A549 (cell line): ENCODE measurements around the gene ABLIM3.

Experiments used
- CHD2 ChIP-seq: fragments of 150-350 bp; IDR thresholded peaks from 2 replicates; pipeline ENCODE4 v1.6.1; 2014; ENCODE audit warnings: low read length; ENCODE audit not compliant: partially characterized antibody
- CTCF ChIP-seq: fragments of >200 bp; sonication (Bioruptor Twin); formaldehyde crosslinking; IDR thresholded peaks from 3 replicates; pipeline ENCODE4 v1.5.1; 2016
- EP300 ChIP-seq, 2 experiments: fragments of >200 bp; sonication (Bioruptor Twin); formaldehyde crosslinking; IDR thresholded peaks; 2 replicates in 1 of 2; 3 replicates in 1 of 2; pipeline ENCODE4 v1.6.1; 2016 to 2017
- GATA3 ChIP-seq: IDR thresholded peaks from 2 replicates; pipeline ENCODE4 v1.6.1; 2012; ENCODE audit warnings: borderline replicate concordance
- HEYL ChIP-seq: fragments of 250-450 bp; sonication (Bioruptor Pico); IDR thresholded peaks from 2 replicates; pipeline ENCODE4 v1.8.0; 2021; ENCODE audit warnings: mild to moderate bottlenecking, moderate library complexity
- KDM5A ChIP-seq: fragments of 200-600 bp; sonication (generic); IDR thresholded peaks from 2 replicates; pipeline ENCODE4 v1.6.1; 2016; ENCODE audit warnings: antibody characterized with exemption, mild to moderate bottlenecking
- POLR2A ChIP-seq: IDR thresholded peaks from 2 replicates; pipeline ENCODE4 v1.6.1; 2012; ENCODE audit warnings: mild to moderate bottlenecking, low read length
- RFX5 ChIP-seq: fragments of 450-650 bp; IDR thresholded peaks from 2 replicates; pipeline ENCODE4 v1.7.1; 2014; ENCODE audit warnings: antibody characterized with exemption, mild to moderate bottlenecking, moderate library complexity
- ZFP36 ChIP-seq: fragments of 450-650 bp; IDR thresholded peaks from 2 replicates; pipeline ENCODE4 v1.6.1; 2014; ENCODE audit warnings: borderline replicate concordance; ENCODE audit not compliant: partially characterized antibody

GRCh38 chr5:149301049-149301743 is 159.9 kb downstream of the ABLIM3 start:
- TF ChIP-seq RFX5 = no peak
- TF ChIP-seq CTCF = no peak
- TF ChIP-seq HEYL (CRISPR knock-in tag) = no peak
- TF ChIP-seq CHD2 = no peak
- TF ChIP-seq ZFP36 = no peak
- TF ChIP-seq EP300 (IDR thresholded peaks at IDR 0.05) = no peak
- TF ChIP-seq KDM5A = no peak
- TF ChIP-seq POLR2A = no peak
- TF ChIP-seq GATA3 = no peak
